Measurements from ENCODE around the gene LBHD2.

- TF ChIP-seq CTCF (IDR thresholded peaks at IDR 0.05; ENCODE audit: insufficient read depth, low read depth, low read length) (no peak), EZH2 (IDR thresholded peaks at IDR 0.05; ENCODE audit: insufficient read depth, low read length) (no peak)
Observed at GRCh38 chr14:103133210-103134140, 49.5 kb downstream of the LBHD2 start.

Data from astrocyte (in vitro differentiated cells and primary cell).